WI38 (cell line): ENCODE results near the gene TLCD3B.
"Not testable (repeated sequence)": the region's sequence is repeated elsewhere in the genome, so short reads cannot be mapped to it uniquely, and the experiment has no call there.

Experiments used
- H3K4me3 ChIP-seq: 2 replicates; pipeline ENCODE4 v1.5.1; 2011; ENCODE audit warnings: low read depth, mild to moderate bottlenecking, control low read depth, low read length
- CTCF ChIP-seq: IDR thresholded peaks from 2 replicates; pipeline ENCODE4 v1.5.1; 2012; ENCODE audit warnings: low read depth, mild to moderate bottlenecking, control low read depth, low read length

Gene TLCD3B

DNA sequence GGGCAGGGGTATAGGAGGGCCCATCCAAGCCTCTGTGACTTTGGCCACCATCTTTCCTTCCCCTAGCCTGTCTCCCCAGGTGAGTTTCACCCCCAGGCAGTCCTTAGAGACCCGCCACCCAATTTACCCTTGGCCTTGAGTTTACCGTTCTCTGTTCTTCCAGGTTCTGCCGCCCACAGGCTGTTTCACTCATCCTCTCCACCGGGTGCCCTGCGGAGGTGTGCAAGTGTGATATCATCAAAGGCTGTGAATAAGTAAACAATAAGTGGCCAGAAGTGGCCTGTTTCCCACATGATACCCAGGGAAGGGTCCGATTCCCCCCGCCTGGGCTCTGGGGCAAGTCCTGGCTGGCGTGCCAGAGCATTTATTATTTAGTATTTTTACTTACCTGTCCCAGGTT, 15.1 kb upstream of the TLCD3B start:
- no peak overlapping the region for H3K4me3 ChIP-seq
- no peak for TF ChIP-seq CTCF

- H3K4me3 ChIP-seq, result no peak overlapping the region
- peak; percentile 23; the same call in 1 of the 2 replicates for TF ChIP-seq CTCF
Measured at GRCh38 chr16:30041841-30042240, 10.8 kb upstream of the TLCD3B start.

DNA sequence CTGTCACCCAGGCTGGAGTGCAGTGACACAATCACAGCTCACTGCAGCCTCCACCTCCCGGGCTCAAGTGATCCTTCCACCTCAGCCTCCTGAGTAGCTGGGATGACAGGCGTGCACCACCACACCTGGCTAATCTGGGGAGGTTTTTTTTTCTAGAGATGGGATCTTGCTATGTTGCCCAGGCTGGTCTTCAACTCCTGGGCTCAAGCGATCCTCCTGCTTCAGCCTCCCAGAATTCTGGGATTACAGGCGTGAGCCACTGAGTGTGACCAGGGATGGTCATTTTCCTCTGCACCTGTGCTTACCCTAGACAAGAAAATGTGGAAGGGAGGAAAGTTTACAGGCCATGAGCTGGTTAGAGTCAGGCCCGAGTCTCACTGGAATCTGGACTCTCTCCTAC, 9.6 kb upstream of the TLCD3B start:
- H3K4me3 ChIP-seq, result not testable (repeated sequence)

GRCh38 chr16:30040221-30040620, 9.2 kb upstream of the TLCD3B start:
- no peak for TF ChIP-seq CTCF
- H3K4me3 ChIP-seq, result no peak overlapping the region

- TF ChIP-seq CTCF, result no peak
- H3K4me3 ChIP-seq, result no peak overlapping the region
Measured at GRCh38 chr16:30033270-30033669, 2.2 kb upstream of the TLCD3B start.

DNA sequence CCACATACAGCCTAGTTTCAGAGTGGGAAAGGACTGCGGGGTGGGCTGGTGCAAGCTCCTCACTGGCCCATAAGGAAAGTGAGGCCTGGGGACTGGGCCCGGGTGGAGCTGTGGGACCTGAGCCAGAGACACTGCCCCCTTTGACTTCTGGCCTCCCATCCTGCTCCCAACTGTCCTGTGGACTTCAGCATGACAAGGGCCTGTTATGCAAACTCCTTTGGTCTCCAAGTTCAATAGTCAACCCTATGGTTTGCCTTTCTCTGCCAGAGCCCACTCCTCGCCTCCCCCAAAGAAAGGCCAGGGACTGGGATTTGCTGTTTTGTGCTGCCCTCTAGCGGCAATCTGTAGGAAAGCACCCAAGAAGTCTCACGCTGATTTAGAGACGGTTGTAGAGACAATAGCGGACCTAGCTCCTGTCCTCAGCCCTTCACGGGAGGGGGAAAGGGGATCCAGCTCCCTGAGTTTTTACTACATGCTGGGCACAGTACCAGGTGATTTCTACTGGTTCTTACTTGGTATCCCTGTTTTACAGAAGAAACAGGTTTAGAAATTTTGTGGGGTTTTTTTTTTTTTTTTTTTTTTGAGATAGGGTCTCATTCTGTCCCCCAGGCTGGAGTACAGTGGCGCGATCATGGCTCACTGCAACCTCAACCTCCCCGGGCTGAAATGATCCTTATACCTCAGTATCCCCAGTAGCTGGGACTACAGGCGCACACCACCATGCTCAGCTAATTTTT, 1.2 kb upstream of the TLCD3B start:
- H3K4me3 ChIP-seq, result no peak overlapping the region

GRCh38 chr16:30031477-30031918, 427 bp upstream of the TLCD3B start:
- H3K4me3 ChIP-seq, result no peak overlapping the region
- no peak for TF ChIP-seq CTCF

More for the DNA sequence above, 1.2 kb upstream of the TLCD3B start:
- TF ChIP-seq CTCF, result peak; percentile 79
